H1 (cell line): ENCODE measurements around the gene CASTOR1.

ENCODE experiments used
- CBX5 ChIP-seq: fragments of 300-800, 300-1000 bp; sonication (generic); IDR thresholded peaks from 2 replicates; pipeline ENCODE4 v1.7.1; 2016; ENCODE audit warnings: antibody characterized with exemption, low read length, low read depth
- CHD7 ChIP-seq: fragments of 300-600 bp; sonication (generic); IDR thresholded peaks from 2 replicates; pipeline ENCODE4 v1.7.1; 2012; ENCODE audit warnings: low read length, moderate library complexity, mild to moderate bottlenecking, inconsistent platforms; ENCODE audit not compliant: insufficient replicate concordance
- CTCF ChIP-seq, 3 experiments: IDR thresholded peaks; 1 replicate in 2 of 3; 2 replicates in 1 of 3; pipeline versions ENCODE4 v1.5.1 to v1.6.1; 2011; ENCODE audit warnings: low read length in 3 of 3, mild to moderate bottlenecking in 3 of 3, inconsistent platforms in 2 of 3, low read depth in 1 of 3, moderate library complexity in 1 of 3; ENCODE audit not compliant: insufficient read depth in 1 of 3; ENCODE audit errors: control extremely low read depth in 1 of 3
- EP300 ChIP-seq, 2 experiments: IDR thresholded peaks; 1 replicate in 1 of 2; 2 replicates in 1 of 2; pipeline ENCODE4 v1.6.1; 2011 to 2012; ENCODE audit warnings: low read depth in 2 of 2, low read length in 2 of 2, mild to moderate bottlenecking in 2 of 2, borderline replicate concordance in 1 of 2, inconsistent platforms in 1 of 2, moderate library complexity in 1 of 2
- JUND ChIP-seq: IDR thresholded peaks from 2 replicates; pipeline ENCODE4 v1.6.1; 2011; ENCODE audit warnings: mild to moderate bottlenecking, improper control_type of control experiment, low read length
- MAFK ChIP-seq: IDR thresholded peaks from 2 replicates; pipeline ENCODE4 v1.6.1; 2012; ENCODE audit warnings: low read depth, mild to moderate bottlenecking, improper control_type of control experiment, low read length
- POLR2A ChIP-seq, 2 experiments: IDR thresholded peaks; 1 replicate in 1 of 2; 2 replicates in 1 of 2; pipeline ENCODE4 v1.6.1; 2011; ENCODE audit warnings: low read depth in 2 of 2, low read length in 2 of 2, mild to moderate bottlenecking in 2 of 2; ENCODE audit errors: control extremely low read depth in 1 of 2
- RAD21 ChIP-seq, 2 experiments: IDR thresholded peaks in 1 of 2; conservative IDR thresholded peaks in 1 of 2; 2 replicates each; pipeline ENCODE4 v1.6.1; 2011; ENCODE audit warnings: low read depth in 2 of 2, low read length in 2 of 2, improper control_type of control experiment in 1 of 2, inconsistent platforms in 1 of 2, mild to moderate bottlenecking in 1 of 2, moderate library complexity in 1 of 2
- SP1 ChIP-seq: IDR thresholded peaks from 2 replicates; pipeline ENCODE4 v1.6.1; 2011; ENCODE audit warnings: low read depth, low read length
- TAF1 ChIP-seq: IDR thresholded peaks from 2 replicates; pipeline ENCODE4 v1.6.1; 2011; ENCODE audit warnings: mild to moderate bottlenecking, low read depth, low read length
- YY1 ChIP-seq: IDR thresholded peaks from 2 replicates; pipeline ENCODE4 v1.6.1; 2011; ENCODE audit warnings: low read depth, mild to moderate bottlenecking, low read length
- ZNF274 ChIP-seq: IDR thresholded peaks from 2 replicates; pipeline ENCODE4 v1.7.0; 2012; ENCODE audit warnings: low read length, borderline replicate concordance; ENCODE audit errors: extremely low read depth

- TF ChIP-seq RAD21 (IDR thresholded peaks at IDR 0.05 in 1 of 2, conservative IDR thresholded peaks at IDR 0.05 in 1 of 2; ENCODE audit: low read depth in 2 of 2, low read length in 2 of 2) = no peak
- TF ChIP-seq SP1 = 0 out of 2 replicates have a peak, but pooled peaks have one; percentile 8
- TF ChIP-seq TAF1 = no peak; the same call in 1 of the 2 replicates
- no peak; a peak in 1 of 4 replicates for TF ChIP-seq CTCF (IDR thresholded peaks at IDR 0.05; ENCODE audit: control extremely low read depth in 1 of 3, insufficient read depth in 1 of 3, low read depth in 1 of 3, low read length in 3 of 3)
- TF ChIP-seq JUND = no peak
- TF ChIP-seq EP300 (IDR thresholded peaks at IDR 0.05; ENCODE audit: borderline replicate concordance in 1 of 2, low read depth in 2 of 2, low read length in 2 of 2) = no peak
- no peak for TF ChIP-seq YY1
- TF ChIP-seq MAFK = no peak
- TF ChIP-seq ZNF274 = no peak
- 0 out of 3 replicates have a peak, but pooled peaks of 1 of the 2 experiments have one; percentile 31 for TF ChIP-seq POLR2A (IDR thresholded peaks at IDR 0.05; ENCODE audit: control extremely low read depth in 1 of 2, low read depth in 2 of 2, low read length in 2 of 2)
- no peak for TF ChIP-seq CBX5
- no peak for TF ChIP-seq CHD7
Measured at GRCh38 chr22:30326706-30327362, 37.5 kb upstream of the CASTOR1 start, which contains the start of gene TBC1D10A.
